GM21360 (cell line): ENCODE measurements around the gene SPG7.

ENCODE experiments used
- ATAC-seq: cut with Tn5 transposase; IDR thresholded peaks from one replicate; pipeline ENCODE4 v1.9.1; 2021; ENCODE audit warnings: mild to moderate bottlenecking, moderate library complexity; ENCODE audit not compliant: unreplicated experiment

Gene SPG7

GRCh38 chr16:89511374-89511773 lies 3.2 kb downstream of the SPG7 start:
- no peak for ATAC-seq

DNA sequence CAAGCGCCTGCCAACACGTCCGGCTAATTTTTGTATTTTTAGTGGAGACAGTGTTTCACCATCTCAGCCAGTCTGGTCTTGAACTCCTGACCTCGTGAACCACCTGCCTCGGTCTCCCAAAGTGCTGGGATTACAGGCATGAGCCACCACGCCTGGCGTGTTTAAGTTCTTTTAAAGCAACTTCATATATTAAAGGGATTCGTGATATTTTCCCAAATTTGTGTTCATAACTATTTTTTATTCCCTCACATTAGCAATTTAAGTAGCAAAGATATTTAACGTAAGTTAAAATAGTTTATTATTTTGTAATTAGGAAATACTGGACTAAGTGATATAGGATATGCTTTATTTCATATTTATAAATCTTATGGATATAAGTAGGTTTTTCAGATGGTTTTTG lies 4.2 kb downstream of the SPG7 start:
- no peak for ATAC-seq

- ATAC-seq: no peak
Observed at GRCh38 chr16:89517128-89517527, 8.9 kb downstream of the SPG7 start.

GRCh38 chr16:89519881-89520280 lies 11.7 kb downstream of the SPG7 start:
- no peak for ATAC-seq

DNA sequence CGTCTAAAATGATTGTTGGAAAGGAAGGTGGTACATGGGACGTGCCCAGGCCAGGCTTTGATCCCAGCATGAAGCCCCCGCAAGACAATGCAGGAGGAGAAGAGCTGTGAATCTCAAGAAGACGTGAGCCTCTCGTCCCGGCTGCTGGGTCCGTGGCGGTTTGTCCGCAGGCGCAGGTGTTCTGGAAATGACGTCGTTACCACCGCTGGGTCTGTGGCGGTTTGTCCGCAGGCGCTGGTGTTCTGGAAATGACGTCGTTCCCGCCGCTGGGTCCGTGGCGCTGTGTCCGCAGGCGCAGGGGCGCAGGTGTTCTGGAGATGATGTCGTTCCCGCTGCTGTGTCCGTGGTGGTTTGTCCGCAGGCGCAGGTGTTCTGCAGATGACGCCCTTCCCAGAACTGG lies 14.1 kb downstream of the SPG7 start:
- ATAC-seq: no peak

- ATAC-seq: no peak
Observed at GRCh38 chr16:89523680-89524344, 15.6 kb downstream of the SPG7 start.

DNA sequence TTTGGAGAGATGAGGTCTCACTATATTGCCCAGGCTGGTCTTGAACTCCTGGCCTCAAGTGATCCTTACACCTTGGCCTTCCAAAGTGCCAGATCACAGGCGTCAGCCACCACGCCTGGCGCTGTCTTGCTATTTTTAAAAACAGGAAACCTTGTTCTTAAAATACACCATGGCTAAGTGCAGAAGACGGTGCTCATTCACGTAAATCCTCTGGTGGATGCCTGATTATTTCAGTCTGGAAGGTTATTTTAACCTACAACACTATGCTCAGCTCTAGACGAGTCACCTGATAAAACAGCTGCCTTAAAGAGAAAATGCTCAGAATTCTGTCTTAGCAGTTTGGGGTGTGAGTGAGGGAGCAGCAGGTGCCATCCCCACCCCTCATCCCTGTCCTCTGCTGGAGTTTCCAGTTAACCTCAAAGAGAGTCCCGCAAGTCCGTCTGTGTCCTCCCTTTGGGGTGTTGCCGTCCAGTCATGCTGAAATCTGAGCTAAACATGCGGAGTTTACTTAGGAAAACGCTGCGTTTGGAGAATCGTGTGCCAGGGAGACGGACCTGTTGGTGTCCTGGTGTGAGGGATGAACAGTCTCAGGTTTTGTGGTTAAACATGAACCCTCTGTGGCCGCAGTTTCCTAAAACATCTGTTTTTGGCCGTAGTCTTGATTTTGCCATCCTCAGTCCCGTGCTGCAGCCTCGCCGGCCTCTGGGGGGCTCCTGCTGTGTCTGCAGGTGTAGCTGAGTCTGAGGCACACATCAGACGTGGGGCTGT lies 17.1 kb downstream of the SPG7 start:
- no peak for ATAC-seq

DNA sequence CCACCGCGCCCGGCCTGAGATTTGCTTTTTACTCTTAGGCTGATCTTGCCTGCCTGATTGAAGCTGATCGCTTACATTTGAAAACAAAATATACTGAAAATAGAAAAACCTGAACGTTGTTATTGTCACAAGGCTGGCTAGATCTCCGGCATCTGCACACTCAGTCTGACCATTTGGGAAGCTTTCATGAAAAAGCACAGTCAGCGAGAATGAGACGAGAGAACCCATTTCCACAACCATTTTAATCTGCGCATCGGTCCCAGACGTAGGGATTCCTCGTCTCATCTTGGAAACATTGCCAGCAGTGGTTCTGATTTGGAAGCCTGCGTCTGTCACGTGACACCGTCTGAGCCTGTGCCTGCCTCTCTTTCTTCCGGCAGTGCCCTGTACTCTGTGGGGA lies 20.9 kb downstream of the SPG7 start:
- ATAC-seq: no peak

DNA sequence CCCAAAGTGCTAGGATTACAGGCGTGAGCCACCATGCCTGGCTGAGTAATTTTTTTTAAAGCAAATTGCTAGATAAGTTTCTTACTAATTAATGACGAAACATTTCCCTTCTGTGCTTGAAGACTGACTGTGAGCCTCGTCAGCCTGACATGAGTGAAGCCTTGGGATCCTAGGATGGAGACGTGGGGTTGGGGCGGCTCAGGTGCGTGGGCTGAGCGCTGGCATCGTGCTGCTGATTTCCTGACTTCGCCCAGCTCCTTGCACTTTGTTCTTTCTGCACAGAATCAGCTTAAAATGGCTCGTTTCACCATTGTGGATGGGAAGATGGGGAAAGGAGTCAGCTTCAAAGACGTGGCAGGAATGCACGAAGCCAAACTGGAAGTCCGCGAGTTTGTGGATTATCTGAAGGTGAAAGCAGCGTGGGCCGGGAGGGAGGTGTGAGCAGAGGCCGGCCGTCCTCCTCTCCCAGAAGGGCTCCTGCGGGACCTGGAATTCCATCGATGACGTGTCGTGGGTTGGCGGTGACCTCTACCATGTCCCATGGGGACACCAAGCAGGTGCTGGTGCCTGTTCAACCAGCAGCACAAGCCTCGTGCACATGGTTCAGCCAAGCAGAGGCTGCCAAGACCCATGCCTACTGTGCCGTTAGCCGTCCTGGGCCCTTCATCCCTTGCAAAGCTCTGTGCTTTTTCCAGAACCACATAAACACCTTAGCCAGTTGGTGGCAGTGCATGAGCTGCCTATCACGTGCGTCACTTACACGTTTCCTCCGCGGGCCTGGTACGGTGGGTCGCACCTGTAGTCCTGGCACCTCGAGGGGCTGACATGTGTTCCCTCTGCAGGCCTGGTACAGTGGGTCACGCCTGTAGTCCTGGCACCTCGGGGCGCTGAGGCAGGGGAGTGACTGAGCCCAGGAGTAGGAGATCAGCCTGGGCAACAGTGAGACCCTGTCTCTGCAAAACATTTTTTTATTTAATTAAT lies 22.5 kb downstream of the SPG7 start:
- ATAC-seq: no peak

DNA sequence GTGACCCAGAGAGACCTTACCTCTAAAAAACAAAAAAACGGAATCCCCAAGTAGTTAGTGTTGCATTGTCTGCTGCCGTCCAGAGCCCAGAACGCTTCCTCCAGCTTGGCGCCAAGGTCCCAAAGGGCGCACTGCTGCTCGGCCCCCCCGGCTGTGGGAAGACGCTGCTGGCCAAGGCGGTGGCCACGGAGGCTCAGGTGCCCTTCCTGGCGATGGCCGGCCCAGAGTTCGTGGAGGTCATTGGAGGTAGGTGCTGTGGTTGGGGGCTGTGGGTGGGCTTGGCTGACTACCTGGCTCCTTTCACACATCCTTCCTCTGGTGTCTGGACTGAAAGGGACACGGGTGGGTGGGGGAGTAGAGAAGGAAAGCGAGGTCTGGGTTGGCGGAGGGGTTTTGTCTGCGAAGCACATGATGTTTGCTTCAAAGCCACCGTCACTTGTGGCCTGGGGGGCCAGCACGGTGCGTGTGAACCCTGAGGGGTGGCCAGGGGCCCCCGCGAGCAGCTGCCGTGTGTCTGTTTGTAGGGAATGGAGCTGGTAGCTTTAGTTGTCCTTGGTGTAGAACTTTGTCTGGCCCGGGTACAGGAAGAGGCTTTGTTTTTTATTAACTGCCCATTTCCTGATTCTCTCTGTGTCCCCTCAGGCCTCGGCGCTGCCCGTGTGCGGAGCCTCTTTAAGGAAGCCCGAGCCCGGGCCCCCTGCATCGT lies 23.8 kb downstream of the SPG7 start:
- no peak for ATAC-seq

DNA sequence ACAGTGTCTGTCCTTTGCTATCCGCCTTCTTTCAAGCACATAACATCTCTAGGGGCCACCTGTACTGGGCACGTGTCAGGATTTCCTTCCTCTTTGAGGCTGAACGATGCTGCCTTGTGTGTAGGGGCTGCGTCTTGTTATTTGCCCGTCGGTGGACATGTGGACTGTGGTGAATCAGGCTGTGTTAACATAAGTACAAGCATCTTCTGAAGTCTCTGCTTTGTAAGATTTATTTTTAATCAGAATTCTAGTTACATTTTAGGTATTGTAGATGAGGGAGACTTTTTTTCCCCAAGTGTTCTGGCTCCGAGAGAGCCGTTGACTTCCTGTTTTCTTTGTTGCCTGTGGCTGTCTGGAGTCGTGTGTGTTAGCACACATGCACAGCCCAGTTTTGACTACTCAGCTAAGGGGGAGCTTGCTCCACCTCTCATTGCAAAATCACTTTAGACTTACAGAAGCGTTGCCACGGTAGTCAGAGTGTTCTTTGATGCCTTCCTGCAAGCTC lies 26.1 kb downstream of the SPG7 start:
- ATAC-seq: no peak

DNA sequence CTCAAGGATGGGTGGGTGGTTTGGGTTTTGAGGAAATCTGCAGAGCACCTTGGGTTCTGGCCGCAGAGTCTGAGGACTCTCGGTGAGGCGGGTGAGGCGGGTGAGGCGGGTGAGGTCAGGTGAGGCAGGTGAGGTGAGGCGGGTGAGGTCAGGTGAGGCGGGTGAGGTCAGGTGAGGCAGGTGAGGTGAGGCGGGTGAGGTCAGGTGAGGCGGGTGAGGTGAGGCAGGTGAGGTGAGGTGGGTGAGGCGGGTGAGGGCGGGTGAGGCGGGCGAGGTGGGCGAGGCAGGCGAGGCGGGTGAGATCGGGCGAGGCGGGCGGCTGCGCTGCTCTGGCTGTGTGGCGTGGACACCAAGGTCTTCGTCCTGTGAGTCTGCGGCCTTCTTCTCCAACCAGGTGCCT lies 28.2 kb downstream of the SPG7 start:
- ATAC-seq: no peak

DNA sequence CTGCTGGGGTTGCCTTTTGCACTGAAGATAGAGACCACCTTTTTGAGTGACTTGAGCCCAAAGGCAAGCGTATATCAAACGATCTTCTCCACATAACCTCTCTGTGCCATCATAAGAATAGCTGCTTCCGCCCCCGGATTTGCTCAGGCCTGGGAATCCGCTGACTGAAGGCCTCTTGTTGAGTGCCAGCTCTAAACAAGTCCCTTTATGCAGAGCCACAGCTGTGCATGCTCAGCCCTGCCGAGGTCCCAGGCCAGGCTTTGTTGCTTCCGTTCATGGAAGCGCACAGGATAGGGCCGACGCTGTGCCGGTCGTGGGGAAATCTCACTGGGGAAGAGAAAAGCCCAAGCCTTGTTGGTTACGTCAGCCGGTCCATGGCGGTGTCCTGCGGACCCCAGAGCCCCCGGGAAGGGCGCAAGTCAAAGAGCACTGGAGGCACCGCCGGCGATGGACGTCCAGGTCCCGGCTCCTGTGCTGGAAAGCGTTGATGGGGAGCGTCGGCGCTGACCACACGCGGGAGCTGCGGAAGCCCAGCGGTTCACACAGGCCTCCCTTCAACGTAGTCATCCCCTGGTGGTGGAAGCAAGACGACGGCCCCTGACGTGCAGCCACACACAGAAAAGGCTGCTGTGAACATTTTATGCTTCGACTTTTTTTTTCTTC lies 28.8 kb downstream of the SPG7 start:
- ATAC-seq: no peak

DNA sequence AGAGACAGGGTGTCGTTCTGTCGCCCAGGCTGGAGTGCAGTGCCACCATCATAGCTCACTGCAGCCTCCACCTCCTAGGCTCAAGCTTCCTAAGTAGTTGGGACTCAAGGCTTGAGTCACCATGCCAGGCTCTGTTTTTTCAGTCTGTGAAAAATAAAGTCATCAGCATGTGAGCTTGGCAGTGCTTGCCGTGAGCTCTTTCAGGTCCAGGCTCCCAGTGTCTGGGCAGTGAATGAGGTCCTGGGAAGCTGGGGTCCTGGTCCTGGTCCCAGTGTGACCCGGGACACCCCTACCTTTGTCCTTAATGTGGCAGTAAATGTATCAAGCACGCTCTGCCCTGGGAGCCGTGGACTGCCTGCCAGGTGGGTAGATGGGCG lies 29.3 kb downstream of the SPG7 start:
- no peak for ATAC-seq

DNA sequence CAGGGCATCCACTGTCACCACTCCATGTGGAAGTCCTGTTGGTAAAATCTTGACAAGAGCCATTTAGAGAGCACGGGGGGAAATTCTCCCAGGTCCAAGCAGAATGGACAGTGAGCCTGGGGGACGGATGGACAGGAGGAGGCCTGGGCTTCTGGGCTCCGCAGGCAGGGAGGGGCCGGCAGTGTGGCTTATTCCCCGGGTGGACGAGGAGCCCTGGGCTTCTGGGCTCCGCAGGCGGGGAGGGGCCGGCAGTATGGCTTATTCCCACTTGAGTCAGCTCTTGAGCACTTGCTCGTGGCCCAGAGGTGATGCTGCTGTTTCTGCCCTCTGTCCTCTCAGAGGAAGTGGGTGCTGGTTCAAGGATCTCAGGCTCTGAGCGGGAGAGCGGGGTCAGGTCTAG lies 30.1 kb downstream of the SPG7 start:
- no peak for ATAC-seq

- no peak for ATAC-seq
Observed at GRCh38 chr16:89540557-89540956, 32.4 kb downstream of the SPG7 start.

DNA sequence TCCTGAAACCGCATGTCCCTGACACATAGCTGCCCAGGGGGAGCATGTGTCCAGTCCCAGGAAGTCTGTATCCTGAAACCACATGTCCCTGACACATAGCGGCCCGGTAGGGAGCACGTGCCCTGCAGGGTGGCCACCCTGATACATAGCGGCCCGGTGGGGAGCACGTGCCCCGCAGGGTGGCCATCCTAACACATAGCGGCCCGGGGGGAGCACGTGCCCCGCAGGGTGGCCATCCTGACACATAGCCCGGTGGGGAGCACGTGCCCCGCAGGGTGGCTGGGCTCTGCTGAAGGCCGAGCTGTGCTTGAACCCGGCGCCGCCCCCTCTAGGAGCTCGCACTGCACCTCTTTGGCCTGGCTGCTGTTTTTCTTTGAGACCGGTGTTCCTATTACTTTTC lies 33.6 kb downstream of the SPG7 start:
- ATAC-seq: no peak

DNA sequence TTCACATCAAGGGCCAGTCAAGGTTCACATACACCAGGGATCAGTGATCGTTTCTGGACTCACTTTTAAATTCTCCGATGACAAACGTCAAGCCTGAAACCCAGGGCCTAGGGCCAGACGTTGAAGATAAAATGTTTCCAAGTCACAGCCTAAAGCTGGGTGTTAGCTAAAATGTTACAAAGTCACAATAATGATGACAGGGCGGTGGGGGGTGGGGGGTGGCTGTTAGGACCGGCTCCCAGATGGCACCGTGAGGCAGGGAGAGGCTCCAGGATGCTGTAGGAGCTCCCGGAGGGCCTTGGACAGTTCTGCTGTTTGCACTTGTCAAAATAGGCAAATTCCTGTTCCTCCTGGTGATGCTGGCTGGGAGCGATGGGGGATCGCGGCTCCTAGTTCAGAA lies 35.9 kb downstream of the SPG7 start:
- ATAC-seq: no peak

DNA sequence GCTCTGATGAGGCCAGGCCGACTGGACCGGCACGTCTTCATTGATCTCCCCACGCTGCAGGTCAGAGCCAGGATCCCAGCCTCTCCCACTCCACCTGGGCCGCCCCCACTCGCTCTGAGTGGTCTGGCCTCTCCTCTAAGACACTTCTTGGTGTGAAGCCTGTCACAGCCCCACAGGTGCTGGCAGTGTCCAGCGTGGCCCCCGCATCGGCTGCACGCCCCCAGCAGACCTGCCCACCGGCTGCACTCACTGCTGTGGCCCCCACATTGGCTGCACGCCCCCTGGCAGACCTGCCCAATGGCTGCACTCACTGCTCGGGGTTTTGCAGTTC lies 36.5 kb downstream of the SPG7 start:
- no peak for ATAC-seq

DNA sequence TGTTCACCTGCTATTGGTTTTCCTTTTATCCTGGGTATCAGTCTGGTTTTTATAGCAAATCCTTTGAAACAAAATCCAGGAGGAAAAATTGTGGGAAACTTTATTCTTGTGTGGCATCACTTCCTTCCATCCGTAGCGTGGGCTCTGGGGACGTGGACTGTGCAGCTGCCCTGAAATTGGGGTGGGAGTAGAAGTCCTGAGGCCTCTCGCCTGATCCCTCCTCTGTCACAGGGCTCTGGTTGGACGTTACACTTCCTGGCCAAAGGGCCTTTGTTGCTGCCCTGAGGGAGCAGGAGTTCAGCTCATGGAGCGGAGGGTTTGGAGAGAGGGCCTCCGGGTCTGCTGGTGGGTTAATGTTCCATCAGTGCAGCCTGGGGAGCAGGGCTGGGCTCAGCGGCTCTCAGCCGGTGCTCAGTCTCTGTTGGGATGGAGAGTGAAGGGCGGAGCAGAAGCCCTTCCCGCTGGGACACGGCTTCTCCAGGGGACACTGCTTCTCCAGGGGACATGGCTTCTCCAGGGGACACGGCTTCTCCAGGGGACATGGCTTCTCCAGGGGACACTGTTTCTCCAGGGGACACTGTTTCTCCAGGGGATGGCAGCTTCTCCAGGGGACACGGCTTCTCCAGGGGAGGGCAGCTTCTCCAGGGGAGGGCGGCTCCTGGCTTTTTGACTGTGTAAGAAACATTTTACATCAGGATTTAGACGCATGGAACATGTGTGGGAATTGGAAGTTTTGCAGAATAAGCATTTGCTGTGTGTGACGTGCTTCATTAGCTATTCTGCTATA lies 37.0 kb downstream of the SPG7 start:
- ATAC-seq: no peak
